HEK293 (cell line): ENCODE measurements around the gene SLC17A9.

Experiments used
- AEBP2 ChIP-seq: fragments of 450-650 bp; formaldehyde crosslinking; IDR thresholded peaks from 2 replicates; pipeline ENCODE4 v1.5.1; 2016; ENCODE audit warnings: missing biosample characterization, missing genetic modification characterization, borderline replicate concordance
- EGR2 ChIP-seq: fragments of 450-650 bp; formaldehyde crosslinking; IDR thresholded peaks from 2 replicates; pipeline ENCODE4 v1.5.1; 2016; ENCODE audit warnings: low read depth, missing biosample characterization, missing genetic modification characterization
- HOXA7 ChIP-seq: sonication (generic); formaldehyde crosslinking; IDR thresholded peaks from 2 replicates; pipeline ENCODE4 v1.8.1; 2022; ENCODE audit warnings: missing genetic modification reagents, borderline replicate concordance
- MYNN ChIP-seq: fragments of 450-650 bp; formaldehyde crosslinking; IDR thresholded peaks from 2 replicates; pipeline ENCODE4 v1.5.1; 2016; ENCODE audit warnings: missing biosample characterization, missing genetic modification characterization, borderline replicate concordance
- MZF1 ChIP-seq: fragments of 450-650 bp; formaldehyde crosslinking; IDR thresholded peaks from 2 replicates; pipeline ENCODE4 v1.5.1; 2017; ENCODE audit warnings: missing biosample characterization, missing genetic modification characterization, borderline replicate concordance
- RBAK ChIP-seq: fragments of 450-650 bp; formaldehyde crosslinking; IDR thresholded peaks from 2 replicates; pipeline ENCODE4 v1.5.1; 2016; ENCODE audit warnings: missing biosample characterization, missing genetic modification characterization
- TSHZ1 ChIP-seq: fragments of 450-650 bp; formaldehyde crosslinking; IDR thresholded peaks from 2 replicates; pipeline ENCODE4 v1.5.1; 2016; ENCODE audit warnings: missing biosample characterization, missing genetic modification characterization, borderline replicate concordance
- ZBTB26 ChIP-seq: fragments of 450-650 bp; formaldehyde crosslinking; optimal IDR thresholded peaks from 2 replicates; pipeline ENCODE3; 2016; ENCODE audit warnings: missing biosample characterization, mild to moderate bottlenecking, missing genetic modification characterization
- ZFP3 ChIP-seq: fragments of 450-650 bp; formaldehyde crosslinking; IDR thresholded peaks from 2 replicates; pipeline ENCODE4 v1.5.1; 2016; ENCODE audit warnings: low read depth, missing biosample characterization, missing genetic modification characterization
- ZNF148 ChIP-seq: fragments of 450-650 bp; formaldehyde crosslinking; IDR thresholded peaks from 2 replicates; pipeline ENCODE4 v1.5.0; 2017; ENCODE audit warnings: missing biosample characterization, missing genetic modification characterization, borderline replicate concordance
- ZNF16 ChIP-seq: fragments of 450-650 bp; formaldehyde crosslinking; IDR thresholded peaks from 2 replicates; pipeline ENCODE4 v1.5.1; 2016; ENCODE audit warnings: low read depth, missing biosample characterization, missing genetic modification characterization
- ZNF184 ChIP-seq: fragments of 450-650 bp; IDR thresholded peaks from 2 replicates; pipeline ENCODE4 v1.5.1; 2018; ENCODE audit warnings: missing biosample characterization, mild to moderate bottlenecking, missing genetic modification characterization
- ZNF26 ChIP-seq: fragments of 450-650 bp; formaldehyde crosslinking; IDR thresholded peaks from 2 replicates; pipeline ENCODE4 v1.5.1; 2016; ENCODE audit warnings: missing biosample characterization, missing genetic modification characterization
- ZNF280D ChIP-seq: fragments of 450-650 bp; formaldehyde crosslinking; IDR thresholded peaks from 2 replicates; pipeline ENCODE4 v1.5.1; 2016; ENCODE audit warnings: missing biosample characterization, missing genetic modification characterization
- ZNF391 ChIP-seq: fragments of 450-650 bp; formaldehyde crosslinking; IDR thresholded peaks from 2 replicates; pipeline ENCODE4 v1.5.1; 2016; ENCODE audit warnings: low read depth, missing biosample characterization, missing genetic modification characterization, borderline replicate concordance
- ZNF394 ChIP-seq: fragments of 450-650 bp; formaldehyde crosslinking; IDR thresholded peaks from 2 replicates; pipeline ENCODE4 v1.5.1; 2016; ENCODE audit warnings: missing biosample characterization, missing genetic modification characterization, mild to moderate bottlenecking, moderate library complexity, borderline replicate concordance
- ZNF433 ChIP-seq: fragments of 450-650 bp; formaldehyde crosslinking; IDR thresholded peaks from 2 replicates; pipeline ENCODE4 v1.5.1; 2016; ENCODE audit warnings: missing biosample characterization, missing genetic modification characterization, low read depth
- ZNF449 ChIP-seq: fragments of 450-650 bp; formaldehyde crosslinking; IDR thresholded peaks from 2 replicates; pipeline ENCODE4 v1.5.1; 2017; ENCODE audit warnings: missing biosample characterization, mild to moderate bottlenecking, missing genetic modification characterization, moderate library complexity
- ZNF596 ChIP-seq: fragments of 450-650 bp; IDR thresholded peaks from 2 replicates; pipeline ENCODE4 v1.5.0; 2018; ENCODE audit warnings: missing biosample characterization, mild to moderate bottlenecking, missing genetic modification characterization, moderate library complexity
- ZNF791 ChIP-seq: fragments of 450-650 bp; formaldehyde crosslinking; IDR thresholded peaks from 2 replicates; pipeline ENCODE4 v1.5.1; 2016; ENCODE audit warnings: missing biosample characterization, missing genetic modification characterization
- ZSCAN16 ChIP-seq: fragments of 450-650 bp; formaldehyde crosslinking; IDR thresholded peaks from 2 replicates; pipeline ENCODE4 v1.5.1; 2016; ENCODE audit warnings: missing biosample characterization, missing genetic modification characterization
- ZSCAN18 ChIP-seq: fragments of 450-650 bp; formaldehyde crosslinking; IDR thresholded peaks from 2 replicates; pipeline ENCODE4 v1.5.1; 2016; ENCODE audit warnings: missing biosample characterization, missing genetic modification characterization

Gene SLC17A9

GRCh38 chr20:62920039-62920645 lies 32.4 kb upstream of the SLC17A9 start (continued):
- TF ChIP-seq ZNF280D (tag by site-specific recombination) (no peak), ZNF596 (no peak), ZNF394 (tag by site-specific recombination) (no peak), ZSCAN18 (no peak), MZF1 (tag by site-specific recombination) (no peak), TSHZ1 (tag by site-specific recombination) (no peak), ZNF391 (no peak), MYNN (no peak), ZNF449 (no peak), ZNF148 (tag by site-specific recombination) (no peak), ZNF26 (tag by site-specific recombination) (no peak), ZSCAN16 (tag by site-specific recombination) (no peak), ZNF791 (no peak), ZNF184 (tag by site-specific recombination) (no peak), HOXA7 (CRISPR knock-in tag) (no peak), ZNF433 (no peak), ZNF16 (tag by site-specific recombination) (no peak), ZFP3 (no peak), EGR2 (tag by site-specific recombination) (peak; percentile 28; the same call in 1 of the 2 replicates), RBAK (tag by site-specific recombination) (no peak), AEBP2 (tag by site-specific recombination) (no peak), ZBTB26 (tag by site-specific recombination) (peak; percentile 2)
